Left ventricle myocardium superior (tissue), 1 donor: ENCODE results near the gene ANKRD33B. TPM values are rescaled to one million over a fixed set of nuclear protein-coding genes. Genes with fewer than 3 reads are reported as not detected.
A peak's percentile ranks its signal among the peaks of the same experiment; 100 is the strongest.
"Not testable (repeated sequence)": the region's sequence is repeated elsewhere in the genome, so short reads cannot be mapped to it uniquely, and the experiment has no call there.

Experiments
- ATAC-seq: fragments of 200-7000 bp; cut with Tn5 transposase; one replicate; pipeline ENCODE4 v1.9.1; 2020; ENCODE audit warnings: mild to moderate bottlenecking, moderate library complexity
- DNase-seq: peaks from one replicate; pipeline ENCODE4 v3.0.0-alpha.2; 2020
- intact Hi-C: fragments of 100-400 bp; cut with micrococcal nuclease; formaldehyde crosslinking; loops from one replicate; pipeline ENCODE4 v1.11.0; 2022
- total RNA-seq: library from RNA; stranded (reverse); fragmentation: NEBNext Ultra II Directional; extraction: Animal tissue kit (Norgen Biotek cat#: 25700); gene quantifications from one replicate; pipeline ENCODE4 v1.2.1, GENCODE V29; 2021
- donor health status: DM: no; HTN: yes; CAD: no; lungs with severe emphysema.

ANKRD33B gene
- total RNA-seq, 1 donor from 2014 or later: 6.7 TPM

DNA sequence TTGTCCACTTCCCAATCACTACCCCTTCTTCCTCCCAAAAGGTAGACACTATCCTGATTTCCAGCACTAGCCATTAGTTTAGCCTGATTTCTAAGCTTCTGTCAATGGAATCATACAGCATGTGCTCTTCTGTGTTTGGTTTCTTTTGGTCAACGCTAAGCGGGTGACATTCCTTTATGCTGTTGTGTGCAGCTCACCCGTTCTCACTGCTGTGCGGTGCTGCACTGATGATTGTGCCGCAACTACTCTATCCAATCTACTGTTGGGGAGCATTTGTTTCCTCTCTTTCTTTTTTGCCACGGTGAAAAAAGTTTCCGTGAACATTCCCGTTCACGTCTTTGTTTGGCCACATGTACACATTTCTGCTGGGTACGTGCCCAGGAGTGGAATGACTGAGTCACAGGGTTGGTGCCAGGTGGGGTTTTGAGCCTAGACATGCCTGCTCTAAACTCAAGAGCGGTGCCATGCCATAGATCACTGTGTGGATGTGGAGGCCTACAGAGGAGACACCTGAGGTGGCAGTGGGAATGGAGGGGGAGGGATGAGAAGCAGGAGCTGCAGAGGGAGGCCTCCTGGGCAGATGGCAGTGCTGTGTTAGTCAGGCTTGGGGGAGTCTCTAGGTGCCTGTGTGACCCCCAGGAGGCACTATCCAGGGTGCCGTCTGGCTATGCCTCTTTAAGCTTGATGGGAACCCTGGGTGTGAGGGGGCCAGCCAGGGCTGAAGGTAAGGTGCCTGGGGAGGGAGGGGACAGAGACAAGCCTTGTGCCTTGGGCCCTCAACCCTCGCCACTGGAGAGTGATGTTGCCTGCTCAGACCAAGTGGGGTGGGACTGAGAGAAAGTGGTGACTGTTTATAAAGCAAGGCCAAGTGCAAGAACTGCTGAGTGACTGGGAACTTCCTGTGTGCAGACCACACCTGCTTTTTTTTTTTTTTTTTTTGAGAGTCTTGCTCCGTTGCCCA lies 11.4 kb upstream of the ANKRD33B start:
- no peak for DNase-seq
- no peak for ATAC-seq
- intact Hi-C loops: no loop called here

GRCh38 chr5:10553476-10553875 lies 10.4 kb upstream of the ANKRD33B start:
- ATAC-seq (no peak), DNase-seq (no peak)
- intact Hi-C loops: no loop called here

DNA sequence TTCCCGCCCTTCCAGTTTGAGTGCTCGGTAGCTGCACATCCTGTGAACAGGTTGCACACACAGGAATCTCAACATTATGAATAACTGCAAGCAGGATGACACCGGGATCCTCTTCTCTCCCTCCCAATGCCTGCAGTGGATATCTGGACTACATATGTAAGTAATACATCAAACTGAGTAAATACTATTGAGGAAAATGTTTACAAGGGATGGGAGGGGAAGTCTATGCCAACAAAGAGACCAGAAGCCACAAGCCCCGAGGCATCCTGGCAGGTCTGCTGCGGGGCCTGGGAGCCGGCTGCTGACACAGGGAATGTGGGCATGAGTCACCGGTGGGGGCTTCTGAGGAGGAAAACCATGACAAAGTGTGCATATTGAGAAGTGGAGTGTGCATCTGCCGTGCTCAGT lies 8.6 kb upstream of the ANKRD33B start:
- intact Hi-C loops: no loop called here
- no peak for DNase-seq
- no peak for ATAC-seq

DNA sequence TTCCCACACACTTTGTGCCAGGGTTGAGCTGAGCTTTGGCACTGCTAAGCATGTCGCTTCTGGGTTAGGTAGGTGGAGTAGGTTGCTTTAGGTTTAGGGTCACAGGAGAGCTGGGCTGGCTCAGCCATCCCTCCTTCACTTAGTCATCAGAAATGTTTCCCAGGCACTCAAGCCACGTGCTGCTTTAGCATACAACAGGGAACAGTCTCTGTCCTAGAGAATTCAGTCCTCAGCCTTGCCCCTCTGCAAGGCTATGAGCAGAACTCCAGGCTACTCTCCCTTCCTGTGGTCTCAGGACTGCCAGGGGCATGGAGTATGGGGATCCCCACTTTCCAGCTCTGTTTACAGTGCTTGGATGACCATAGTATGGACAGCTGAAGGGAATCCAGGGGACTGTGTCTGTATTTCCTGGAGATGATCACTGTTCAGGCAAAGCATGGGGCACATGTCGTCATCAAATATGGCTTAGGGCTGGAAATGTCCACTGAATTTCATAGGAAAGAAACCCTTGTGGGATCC lies 7.5 kb upstream of the ANKRD33B start:
- intact Hi-C loops: no loop called here
- DNase-seq (no peak), ATAC-seq (peak; percentile 39)

DNA sequence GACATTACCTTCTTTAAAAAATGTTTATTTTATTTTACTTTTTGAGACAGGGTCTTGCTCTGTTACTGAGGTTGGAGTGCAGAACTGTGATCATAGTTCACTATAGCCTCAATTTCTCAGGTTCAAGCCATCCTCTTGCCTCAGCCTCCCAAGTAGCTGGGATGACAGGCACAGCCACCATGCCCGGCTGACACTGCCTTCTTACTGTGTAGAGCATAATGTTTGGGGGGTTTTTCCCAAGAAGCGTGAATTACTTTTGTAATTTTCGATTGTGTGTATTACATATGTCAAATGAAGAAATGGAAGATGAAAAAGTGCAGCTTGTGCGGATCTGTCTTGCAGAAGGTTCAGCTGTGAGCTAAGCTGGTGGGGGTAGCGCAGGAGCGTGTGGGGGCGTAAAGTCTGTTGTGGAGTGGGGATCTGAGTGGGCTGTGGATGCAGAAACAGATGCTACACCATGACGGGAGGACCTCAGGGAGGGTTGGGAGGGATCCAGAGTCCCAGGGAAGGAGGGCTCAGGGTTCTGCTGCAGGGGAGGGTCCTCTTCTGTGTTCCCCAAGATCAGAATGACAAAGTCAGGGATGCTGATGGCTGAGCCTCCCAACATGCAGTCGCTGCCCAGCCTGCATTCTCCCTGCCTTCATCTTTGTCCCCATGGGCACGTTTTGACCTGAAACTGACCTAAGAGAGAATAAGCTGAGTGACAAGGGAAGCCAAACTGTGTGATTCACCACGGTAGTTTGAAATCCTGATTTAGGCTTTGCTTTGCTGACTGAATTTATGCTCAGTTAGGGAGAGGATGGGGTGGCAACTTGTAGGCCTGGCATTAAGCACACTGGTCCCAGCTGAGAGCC lies 6.8 kb upstream of the ANKRD33B start:
- intact Hi-C loops: no loop called here
- DNase-seq (no peak), ATAC-seq (no peak)

- intact Hi-C loops: no loop called here
- no peak for DNase-seq
- no peak for ATAC-seq
Observed at GRCh38 chr5:10559151-10559550, 4.7 kb upstream of the ANKRD33B start.

DNA sequence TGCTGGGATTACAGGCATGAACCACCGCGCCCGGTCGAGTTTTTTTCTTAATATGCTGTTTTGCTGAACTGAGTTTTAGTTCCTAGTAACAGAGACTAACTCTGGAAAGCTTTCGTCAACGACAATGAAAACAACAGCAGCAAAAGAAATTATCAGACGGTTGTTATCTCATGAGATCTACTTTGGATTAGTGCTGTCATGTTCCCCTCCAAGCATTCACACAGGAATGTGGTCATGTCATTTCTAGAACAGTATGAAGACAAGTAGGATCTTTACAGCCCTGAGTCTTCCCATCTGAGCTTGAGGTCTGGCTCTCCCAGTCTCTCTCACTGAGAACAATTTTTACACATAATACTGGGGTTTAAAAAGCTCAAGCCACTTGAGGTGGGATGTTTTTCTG lies 4.0 kb upstream of the ANKRD33B start:
- ATAC-seq (no peak), DNase-seq (no peak)
- intact Hi-C loops: no loop called here

GRCh38 chr5:10562201-10563109 lies 1.4 kb upstream of the ANKRD33B start:
- intact Hi-C loops: no loop called here
- no peak for ATAC-seq
- no peak for DNase-seq

GRCh38 chr5:10563110-10563944 lies 543 bp upstream of the ANKRD33B start:
- ATAC-seq: peak; percentile 54
- peak; percentile 69 for DNase-seq
- intact Hi-C loops: no loop called here

DNA sequence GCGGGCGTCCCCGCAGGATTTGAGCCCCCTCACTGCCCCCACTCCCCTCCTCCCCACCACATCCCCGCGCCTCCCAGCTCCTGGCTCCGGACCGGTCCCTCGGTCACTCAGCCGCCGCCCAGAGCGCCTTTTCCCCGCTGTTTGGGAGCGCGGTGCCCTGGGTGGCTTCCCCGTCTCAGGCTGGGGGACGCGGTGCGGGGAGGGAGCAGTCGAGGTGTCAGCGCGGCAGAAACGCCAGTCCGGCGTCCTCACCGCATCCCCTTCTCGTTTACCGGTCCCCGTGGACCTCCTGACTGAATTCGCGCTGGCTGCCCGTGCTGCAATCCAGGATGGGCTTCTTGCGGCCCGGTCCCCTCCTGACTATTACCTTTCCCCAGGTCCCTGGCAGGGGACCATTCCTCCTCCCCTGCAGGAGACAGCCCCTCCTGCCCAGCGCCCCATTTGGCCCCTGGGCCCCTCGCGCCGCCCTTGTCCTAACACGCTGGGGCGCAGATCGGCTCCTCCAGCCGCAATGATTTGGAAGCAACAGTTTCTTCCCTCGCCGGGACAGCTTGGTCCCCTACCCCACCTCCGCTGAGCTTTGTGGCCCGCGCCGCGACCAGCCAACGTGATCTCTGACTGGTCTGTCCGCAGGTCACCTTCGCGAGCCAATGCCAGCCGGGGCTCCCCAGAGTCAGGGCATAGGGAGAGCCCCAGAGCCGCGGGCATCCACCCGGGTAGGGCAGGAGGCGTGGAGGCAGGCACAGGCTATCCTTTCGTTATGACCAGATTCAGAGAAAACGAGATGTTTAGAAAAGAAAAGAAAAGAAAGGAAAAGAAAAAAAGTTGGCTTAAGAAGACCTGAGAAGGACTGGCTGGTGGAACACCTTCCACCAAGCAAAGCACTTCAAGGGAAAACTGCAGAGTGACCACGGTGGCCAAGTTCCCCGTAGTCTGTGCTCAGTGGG lies 1.2 kb downstream of the ANKRD33B start:
- DNase-seq (peak; percentile 72), ATAC-seq (peak; percentile 47)
- intact Hi-C loops: no loop called here

DNA sequence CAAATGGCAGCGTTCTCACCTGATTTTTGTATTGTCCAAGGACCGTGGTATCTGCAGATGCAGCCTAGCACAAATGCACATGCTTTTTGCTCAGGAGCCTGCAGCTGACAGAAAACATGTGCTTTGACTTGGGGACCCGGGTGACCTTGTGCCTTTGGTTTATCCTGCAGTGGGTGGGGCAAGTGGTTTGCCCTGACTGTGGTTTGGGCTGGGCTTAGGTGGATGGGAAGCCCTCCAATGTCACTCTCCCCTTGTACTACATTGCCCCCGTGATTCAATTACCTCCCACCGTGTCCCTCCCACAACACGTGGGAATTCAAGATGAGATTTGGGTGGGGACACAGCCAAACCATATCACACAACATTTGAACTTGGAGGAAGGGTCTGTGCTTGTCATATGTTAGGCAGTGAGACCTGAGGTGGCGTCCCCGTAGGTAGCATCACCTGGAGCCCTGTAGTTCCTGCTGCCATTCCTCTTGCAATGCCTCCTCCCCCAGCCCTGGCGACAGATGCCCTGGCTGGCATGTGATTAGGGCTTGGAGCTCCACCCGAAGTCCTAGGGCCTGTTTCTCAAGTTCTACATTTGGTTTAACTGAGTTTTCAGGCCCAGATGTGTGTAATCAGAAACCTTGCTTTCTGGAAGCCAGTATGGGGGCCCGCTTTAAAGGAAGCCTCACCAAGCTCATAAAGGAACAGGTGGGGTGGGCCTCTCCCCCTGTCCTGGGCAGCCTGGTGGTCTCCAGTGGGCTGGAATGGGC lies 2.1 kb downstream of the ANKRD33B start:
- DNase-seq: no peak
- peak; percentile 4 for ATAC-seq
- intact Hi-C loops: no loop called here

- ATAC-seq (no peak), DNase-seq (no peak)
- intact Hi-C loops: no loop called here
Observed at GRCh38 chr5:10566543-10567068, 2.7 kb downstream of the ANKRD33B start.

DNA sequence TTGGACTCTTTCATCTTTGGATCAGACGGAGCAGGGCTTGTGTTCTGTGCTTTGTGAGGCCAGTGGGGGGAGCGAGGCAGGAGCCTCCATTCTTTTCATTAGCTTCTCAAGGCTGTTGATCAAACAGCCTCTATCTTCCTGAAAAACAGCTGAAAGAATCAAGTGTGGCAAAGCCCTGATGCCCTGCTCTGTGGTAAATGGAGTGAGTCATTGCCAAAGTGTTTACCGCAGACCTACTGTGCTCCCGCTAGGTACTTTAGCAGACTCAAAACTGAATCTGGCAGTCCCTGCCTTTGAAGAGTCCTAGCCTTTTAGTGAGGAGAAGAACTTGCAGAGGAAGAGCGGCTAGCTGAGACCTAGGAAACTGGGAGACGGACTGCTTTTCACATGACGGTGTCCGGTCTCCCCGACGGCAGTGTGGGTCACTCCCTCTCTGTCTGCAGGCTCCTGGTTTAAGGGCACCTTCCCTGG lies 3.3 kb downstream of the ANKRD33B start:
- DNase-seq (no peak), ATAC-seq (no peak)
- intact Hi-C loops: no loop called here

GRCh38 chr5:10567781-10568321 lies 4.0 kb downstream of the ANKRD33B start:
- no peak for ATAC-seq
- DNase-seq: no peak
- intact Hi-C loops: no loop called here

DNA sequence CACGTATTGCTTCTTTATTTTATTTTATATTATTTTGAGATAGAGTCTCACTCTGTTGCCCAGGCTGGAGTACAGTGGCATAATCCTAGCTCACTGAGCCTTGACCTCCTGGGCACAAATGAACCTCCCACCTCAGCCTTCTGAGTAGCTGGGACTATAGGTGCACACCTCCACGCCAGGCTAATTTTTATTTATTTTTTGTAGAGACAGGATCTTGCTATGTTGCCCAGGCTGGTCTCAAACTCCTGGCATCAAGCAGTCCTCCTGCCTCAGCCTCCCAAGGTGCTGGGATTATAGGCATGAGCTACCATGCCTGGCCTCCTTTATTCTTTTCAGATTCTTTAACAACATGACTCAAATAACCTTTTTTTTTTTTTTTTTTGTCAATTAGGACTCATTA lies 6.7 kb downstream of the ANKRD33B start:
- DNase-seq, intact Hi-C loops, ATAC-seq: not testable (repeated sequence)

DNA sequence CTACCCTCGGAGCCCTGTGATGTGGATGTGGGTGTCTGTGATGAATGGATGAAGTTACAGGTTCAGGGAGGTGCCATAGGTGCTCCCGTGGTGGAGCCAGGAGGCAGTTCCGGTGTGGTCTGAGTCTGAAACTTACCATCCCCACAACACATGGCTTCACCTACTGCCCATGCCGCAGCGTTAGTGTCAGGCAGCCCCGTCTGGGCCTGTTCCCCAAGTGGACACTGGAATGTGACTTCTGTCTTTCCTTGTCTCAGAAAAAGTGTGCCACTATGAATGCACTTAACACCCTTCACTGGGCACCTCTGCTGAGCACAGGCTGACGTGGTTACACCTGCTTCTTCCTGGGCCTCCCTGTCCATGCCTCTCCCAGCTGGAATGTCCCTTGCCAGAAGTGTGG lies 8.6 kb downstream of the ANKRD33B start:
- intact Hi-C loops: no loop called here
- ATAC-seq: no peak
- no peak for DNase-seq
